Measurements from ENCODE around the gene CDH10.

Gene CDH10

GRCh38 chr5:24480952-24481351, 163.8 kb downstream of the CDH10 start:
- DNase-seq (ENCODE audit: low spot score), result no peak

DNA sequence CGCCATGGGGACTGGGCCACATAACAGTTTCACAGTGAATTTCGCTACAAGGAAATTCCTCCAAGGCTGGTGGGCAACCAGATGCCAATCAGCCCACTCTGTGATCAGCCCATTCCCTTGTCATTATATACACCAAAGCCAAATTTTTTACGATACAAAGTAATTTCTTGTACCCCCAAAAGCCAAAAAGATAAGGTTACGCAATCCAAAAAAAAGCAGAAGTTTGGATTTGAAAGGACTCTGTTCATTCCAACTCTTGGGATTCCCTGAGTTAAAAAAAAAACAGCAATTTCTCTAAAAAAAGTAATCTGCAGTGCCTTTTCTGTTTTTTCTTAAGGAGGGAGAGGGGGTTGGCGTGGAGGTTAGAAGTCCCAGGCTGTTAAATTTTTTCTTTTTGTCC, 166.8 kb downstream of the CDH10 start:
- DNase-seq (ENCODE audit: low spot score), result no peak

DNA sequence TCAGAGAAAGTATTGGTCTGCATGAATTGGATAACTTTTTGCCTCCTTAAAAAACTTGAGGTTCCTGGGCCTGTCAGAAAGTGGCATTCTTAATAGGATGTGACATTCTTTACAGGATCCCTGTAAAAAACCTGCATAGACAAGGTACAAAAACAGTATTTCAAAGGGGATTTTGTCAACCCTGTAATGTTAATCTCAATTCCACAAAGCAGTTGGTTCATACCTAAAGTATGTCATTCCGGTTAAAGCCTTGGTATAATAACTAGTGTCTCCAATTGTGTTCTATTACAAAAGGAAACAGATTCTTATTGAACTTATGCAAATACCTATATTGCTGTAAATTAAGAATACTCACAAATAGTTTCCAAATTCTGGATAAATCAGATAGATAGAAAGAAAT, 169.7 kb downstream of the CDH10 start:
- DNase-seq (ENCODE audit: low spot score), result no peak

- DNase-seq (ENCODE audit: low spot score), result no peak
Observed at GRCh38 chr5:24474685-24475084, 170.1 kb downstream of the CDH10 start.

DNA sequence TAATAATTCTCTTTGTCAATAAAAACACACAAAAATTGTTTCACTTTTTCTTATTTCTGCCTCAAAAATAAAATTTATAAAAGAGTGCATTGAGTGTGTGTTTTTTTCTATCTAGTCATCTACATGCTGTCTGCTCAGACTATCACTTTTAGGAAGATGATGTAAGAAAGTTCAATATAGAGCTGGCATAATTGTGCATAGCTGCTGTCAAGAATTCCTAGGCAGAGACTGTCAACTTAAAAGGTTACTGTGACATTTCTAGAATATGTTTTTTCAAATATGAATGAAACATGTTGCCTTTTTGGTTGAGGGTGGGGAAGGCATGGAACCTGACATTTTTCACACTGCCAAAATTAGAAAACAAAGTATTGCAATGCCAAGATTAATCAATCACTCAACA, 172.3 kb downstream of the CDH10 start:
- DNase-seq (ENCODE audit: low spot score), result no peak

DNA sequence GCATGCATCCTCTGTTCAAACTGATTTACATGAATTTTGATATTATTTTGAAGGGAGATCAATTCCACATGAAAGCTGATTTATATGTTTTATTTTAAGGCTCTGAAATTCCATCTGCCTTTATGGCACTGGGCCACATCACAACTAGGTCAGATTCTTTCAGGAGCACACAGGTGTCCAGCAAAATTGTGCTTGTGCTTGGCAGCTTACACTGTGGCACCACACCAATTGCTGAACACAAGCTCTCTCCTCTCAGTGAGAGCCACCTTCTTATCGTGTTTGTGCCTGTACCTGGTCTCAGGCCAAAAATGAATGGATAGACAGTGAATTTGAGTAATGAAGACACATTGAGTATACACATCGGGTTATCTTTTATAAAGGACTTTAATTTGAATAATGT, 200.4 kb downstream of the CDH10 start:
- no peak for DNase-seq (ENCODE audit: low spot score)

DNA sequence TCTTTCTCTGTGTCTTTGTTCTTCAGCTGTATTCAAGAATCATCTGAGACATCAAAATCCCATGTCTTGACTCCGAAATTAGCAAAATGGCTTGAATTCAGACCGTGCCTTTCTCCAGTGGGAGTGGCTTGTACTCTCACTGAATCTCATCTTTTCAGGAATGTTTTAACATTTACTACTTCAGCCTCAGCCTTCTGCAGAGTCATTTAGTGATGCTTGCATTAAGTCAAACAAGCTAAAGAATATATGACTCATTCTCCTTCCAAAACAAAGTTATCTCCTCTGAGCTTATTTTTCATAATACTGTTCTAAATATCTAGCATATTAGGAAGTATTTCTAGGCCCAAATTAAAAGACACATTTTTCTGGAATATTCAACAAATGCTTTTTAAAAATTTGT, 205.3 kb downstream of the CDH10 start:
- no peak for DNase-seq (ENCODE audit: low spot score)
